Measurements from ENCODE around the gene CLCF1.
A peak's percentile ranks its signal among the peaks of the same experiment; 100 is the strongest.

CLCF1 gene

DNA sequence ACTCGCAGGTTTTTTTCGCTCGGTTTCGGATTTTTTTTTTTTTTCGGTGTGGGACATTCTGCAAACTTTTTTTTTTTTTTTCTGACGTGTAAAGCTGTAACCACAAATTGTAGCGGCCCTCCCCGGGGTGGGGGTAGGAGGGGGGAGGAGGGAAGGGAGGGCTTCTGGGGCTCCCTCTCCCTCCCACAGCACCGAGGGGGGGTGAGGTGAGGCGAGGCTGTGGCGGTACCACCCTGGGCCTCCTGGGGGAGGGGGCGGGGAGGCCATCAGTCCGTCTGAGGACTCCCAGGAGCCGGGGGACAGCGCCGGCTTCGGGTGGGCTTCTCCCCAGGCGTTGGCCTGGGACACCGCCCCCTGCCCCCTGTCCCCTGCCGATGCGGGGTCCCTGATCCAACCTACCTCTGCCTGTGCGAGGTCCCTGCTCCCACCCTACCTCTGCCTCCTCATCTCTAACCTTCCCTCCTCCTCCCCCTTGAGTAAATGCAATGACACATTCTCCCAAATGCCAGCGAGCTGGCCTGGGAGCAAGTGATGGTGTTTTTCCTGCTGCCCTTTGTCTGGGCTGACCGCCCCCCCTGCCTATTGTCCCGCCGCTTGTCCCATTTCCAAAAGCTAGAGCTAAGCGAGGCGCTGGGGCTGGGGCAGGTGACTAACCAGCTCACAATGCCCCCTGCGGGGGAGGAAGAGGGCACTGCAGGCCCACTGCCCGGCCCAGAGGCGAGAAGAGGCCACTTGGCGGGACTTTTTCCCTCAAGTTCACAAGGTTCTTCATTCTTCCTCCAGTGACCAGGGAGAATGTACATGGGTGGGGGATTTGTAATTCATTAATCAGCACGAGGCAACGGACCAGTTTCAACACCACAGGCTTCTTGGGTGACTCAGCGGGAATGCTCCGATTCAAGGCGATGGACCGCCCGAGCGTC is 511 bp upstream of the CLCF1 start:
- DNase-seq: peak; percentile 91

- no peak for DNase-seq
Measured at GRCh38 chr11:67372321-67372992, 941 bp downstream of the CLCF1 start.

DNA sequence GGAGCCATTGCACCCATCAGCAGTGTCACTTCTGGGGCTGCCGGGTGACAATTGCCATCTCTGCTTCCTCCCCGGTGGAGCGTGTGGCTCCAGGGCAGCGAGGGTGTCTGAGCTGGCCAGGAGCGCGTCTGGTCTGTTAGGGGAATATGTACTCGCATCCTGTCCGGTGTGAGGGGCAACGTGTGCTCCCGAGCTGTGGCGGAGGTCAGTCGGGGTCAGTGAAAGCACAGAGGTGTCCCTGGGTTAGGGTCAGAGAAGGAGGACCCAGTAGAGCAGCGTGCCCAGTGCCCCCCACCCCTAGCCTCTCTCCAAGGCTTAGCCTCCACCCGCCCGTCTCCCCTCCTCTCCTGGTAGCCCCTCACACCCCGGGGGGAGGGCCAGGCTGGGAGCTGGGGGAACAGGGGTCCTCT is 1.5 kb downstream of the CLCF1 start:
- DNase-seq: no peak

- peak; percentile 45 for DNase-seq
Measured at GRCh38 chr11:67371189-67371910, 2.0 kb downstream of the CLCF1 start.

- no peak for DNase-seq
Measured at GRCh38 chr11:67370351-67371076, 2.9 kb downstream of the CLCF1 start.

DNA sequence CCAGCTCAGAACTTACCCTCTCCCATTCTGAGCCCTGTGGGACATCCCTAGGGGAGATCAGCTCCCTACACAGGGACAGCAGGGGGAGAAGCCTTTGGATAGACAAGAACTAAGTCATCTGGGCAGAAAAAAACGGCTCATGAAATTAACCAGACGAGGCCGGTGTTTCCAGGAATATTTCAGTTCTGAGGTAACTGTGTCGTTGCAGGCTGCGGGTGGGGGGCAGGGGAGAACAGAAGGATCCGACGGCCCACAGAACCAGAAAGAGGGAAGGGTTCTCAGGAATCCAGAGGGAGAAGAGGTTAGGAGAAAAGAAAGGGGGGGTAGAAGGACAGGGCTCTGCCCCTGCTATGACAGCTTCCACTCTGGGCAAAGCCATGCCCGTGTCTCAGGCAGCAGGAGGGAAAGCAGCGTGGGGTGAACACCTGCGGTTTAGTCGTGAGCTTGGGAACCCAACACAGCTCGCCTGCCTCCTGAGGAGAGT is 3.6 kb downstream of the CLCF1 start:
- no peak for DNase-seq

DNA sequence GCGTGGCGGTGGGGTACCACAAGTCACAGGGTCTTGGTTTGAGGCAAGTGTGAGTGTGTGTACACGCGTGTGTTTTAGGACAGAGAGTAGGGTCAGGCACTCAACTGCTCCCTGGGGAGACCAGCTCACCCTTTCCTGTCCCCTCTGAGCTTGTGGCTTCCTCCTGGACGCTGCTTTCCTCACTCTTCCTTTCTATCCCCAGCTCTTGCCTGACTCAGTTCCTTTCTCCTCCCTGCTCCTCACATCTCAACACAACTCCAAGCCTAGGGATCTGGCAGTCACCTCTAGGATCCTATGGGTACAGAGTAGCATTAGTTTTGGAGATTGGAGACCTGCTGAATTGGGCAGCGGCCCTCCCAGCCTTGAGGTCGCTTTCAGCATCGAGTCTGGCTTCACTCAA is 4.1 kb downstream of the CLCF1 start:
- no peak for DNase-seq

DNA sequence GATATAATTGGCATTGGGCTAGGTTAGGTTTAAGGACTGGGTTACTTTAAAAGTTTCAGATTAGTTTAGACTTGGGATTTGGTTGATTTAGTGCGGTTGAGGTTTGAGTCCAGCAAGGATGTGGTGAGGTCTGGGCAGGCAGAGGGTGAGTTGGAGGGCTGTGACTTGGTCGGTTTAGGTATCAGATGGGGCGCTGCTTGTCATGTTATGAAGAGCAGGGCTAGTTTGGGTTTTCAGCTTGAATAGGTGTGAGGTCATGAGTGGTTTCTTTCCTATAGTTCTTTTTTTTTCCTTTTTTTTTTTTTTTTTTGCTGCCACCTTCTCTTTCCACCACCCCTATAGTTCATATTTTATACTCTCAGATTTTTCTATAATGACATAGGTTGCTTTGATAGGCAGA is 4.8 kb downstream of the CLCF1 start:
- peak; percentile 47 for DNase-seq

- no peak for DNase-seq
Measured at GRCh38 chr11:67367761-67368227, 5.6 kb downstream of the CLCF1 start.

GRCh38 chr11:67366961-67367760 is 6.2 kb downstream of the CLCF1 start:
- no peak for DNase-seq

DNA sequence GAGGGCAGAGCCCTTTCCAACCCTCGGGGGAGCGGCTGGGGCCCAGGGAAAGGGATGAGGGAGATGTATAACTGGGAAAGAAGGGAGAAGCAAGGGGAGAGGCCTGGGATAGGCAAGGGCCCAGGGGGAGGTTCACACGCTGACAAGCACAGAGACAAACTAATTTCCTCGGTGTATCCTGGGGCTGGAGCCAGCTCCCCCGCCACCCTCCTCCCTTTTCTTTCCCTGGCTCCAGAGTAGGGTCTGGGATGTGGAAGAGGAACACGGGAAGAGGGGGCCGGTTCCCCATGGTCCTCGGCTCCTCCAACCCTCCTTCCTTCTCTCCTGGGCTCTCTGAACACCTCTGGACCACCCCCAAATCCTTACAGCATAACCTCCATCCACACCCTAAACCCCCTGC is 6.9 kb downstream of the CLCF1 start:
- DNase-seq: no peak

DNA sequence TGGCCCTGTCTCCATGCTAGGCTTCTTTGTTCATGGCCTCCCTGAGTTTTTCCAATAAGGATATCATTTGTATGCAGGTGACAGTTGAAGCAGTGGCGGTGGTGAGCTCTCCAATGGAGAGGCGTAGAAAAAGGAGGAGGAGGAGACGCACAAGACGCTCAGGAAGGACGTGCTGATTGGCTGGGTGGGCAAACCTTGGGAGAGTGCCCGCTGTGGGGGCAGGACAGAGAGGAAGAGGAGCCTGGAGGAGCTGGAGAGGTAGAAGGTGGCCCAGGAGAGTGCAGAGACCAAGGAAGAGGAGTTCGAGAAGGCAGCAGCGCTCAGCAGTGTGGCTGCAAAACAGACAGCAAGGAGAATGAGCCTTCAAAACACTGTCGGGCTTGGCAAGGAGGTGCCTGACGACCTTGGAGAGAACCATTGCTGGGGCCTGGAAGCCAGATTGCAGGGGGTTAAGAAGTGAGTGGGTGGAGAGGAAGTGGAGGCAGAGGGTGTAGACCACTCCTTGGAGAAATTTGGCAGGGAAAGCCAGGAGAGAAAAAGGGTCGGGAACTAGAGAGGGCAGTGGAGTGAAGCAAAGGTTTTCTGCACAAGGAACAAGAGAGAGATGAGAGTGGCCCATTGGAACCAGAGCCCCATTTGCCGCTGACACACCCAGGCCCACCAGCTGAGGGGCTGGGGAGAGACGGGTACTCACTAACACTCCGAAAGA is 7.5 kb downstream of the CLCF1 start:
- DNase-seq: no peak

DNA sequence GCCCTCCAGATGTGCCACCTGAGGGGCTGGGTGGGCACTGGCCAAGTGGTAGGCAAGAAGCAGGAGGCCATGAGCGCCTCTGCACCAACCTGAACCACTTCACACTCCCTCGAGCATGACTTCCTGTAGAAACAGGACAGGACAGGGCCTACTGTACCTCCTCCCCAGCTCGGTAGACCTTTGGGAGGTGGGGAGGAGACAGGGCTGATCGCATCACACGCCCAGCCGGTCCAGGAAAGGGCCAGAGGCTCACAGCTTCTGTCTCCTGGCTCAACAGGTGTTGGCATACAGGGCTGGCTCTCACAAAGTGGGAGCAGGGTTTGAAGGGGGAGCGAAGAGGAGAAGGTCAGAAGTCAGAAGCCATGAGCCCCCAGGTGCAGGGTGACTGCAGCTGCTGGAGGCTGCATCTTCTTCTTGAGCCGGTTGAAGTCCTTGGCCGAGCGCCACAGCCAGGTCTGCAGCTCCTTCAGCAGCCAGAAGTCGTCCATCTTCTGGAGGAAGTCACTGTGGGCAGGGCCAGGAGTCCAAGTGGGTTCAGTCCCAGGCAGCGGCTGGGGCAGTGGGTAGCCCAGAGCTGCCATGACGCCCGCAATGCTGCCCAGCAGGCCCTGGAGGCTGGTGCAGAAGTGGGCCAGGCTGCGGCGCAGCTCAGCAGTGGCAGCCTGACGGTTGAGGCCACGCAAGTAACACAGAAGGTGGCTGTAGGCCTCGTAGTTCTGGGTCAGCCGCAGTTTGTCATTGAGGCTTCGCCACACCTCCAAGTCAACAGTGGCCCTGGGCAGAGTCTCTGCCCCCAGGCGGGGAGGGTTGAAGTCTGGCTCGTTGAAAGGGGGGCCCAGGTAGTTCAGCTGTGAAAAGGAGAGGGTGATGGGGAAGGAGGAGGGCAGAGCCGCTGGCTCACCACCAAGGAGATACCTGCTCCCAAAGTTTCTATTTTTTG is 8.3 kb downstream of the CLCF1 start:
- DNase-seq: no peak

GRCh38 chr11:67364169-67364568 is 9.2 kb downstream of the CLCF1 start:
- DNase-seq: peak; percentile 35

GRCh38 chr11:67357831-67358670 is 15.3 kb downstream of the CLCF1 start:
- no peak for DNase-seq

GRCh38 chr11:67356864-67357561 is 16.4 kb downstream of the CLCF1 start:
- peak; percentile 80 for DNase-seq

DNA sequence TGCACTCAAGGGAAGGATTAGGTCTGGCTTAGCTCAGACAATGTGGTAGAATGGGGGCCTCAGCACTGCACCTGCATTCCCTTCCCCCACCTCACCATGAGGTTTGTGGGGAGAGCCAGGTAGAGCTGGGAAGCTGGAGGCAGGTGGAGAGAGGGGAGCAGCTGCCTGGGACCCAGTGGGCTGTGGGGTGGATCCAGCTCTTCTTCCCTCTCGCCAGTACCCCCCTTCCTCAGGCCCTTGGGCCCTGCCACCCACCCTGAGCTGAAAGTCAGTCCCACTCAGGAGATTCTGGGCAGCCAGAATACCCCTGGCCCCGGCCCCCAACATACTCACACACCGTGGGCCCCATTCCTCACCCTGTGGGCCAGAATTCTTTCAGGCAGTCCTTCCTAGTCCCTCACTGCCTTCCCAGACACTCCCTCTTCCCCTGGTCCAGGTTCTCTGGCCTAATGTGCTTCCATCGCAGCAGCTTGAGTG is 17.0 kb downstream of the CLCF1 start:
- no peak for DNase-seq

- DNase-seq: no peak
Measured at GRCh38 chr11:67355794-67356386, 17.5 kb downstream of the CLCF1 start.
